Measurements from ENCODE around the gene MAGI2. TPM values are rescaled to one million over a fixed set of nuclear protein-coding genes. Genes with fewer than 3 reads are reported as not detected.
"Not testable (repeated sequence)": the region's sequence is repeated elsewhere in the genome, so short reads cannot be mapped to it uniquely, and the experiment has no call there.

The MAGI2 gene
- total RNA-seq, 2 experiments from 2014 or later: 0.09 to 0.19 TPM

DNA sequence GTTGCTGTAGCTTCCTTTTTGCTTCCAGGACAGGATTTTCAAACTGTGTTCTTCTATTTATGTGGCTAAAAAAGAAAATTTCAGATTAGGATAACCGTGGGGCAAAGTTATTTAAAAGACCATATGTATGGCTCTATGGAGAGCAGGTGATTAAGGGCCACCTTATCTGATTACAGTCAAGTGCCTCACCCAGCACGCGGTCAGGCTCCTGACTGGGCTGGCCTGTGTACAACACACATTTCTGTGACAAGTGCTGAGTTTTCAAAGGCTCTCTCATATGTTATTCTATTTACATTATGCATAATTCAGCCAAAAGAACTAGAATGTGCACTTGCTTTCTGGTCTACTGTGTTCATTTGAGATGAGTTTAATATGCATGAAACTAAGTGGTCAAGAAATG, 1107.5 kb downstream of the MAGI2 start:
- H3K36me3 Mint-ChIP-seq: no peaks in the 10 kb centered on the region
- CTCF ChIA-PET: no interaction called here
- no peak overlapping the region for H3K4me3 Mint-ChIP-seq
- no peaks in the 10 kb centered on the region for H3K9me3 Mint-ChIP-seq (ENCODE audit: low read depth)
- H3K4me1 Mint-ChIP-seq: no peaks in the 10 kb centered on the region
- no peak overlapping the region for H3K27ac Mint-ChIP-seq
- DNase-seq: no peak
- no peaks in the 10 kb centered on the region for H3K27me3 Mint-ChIP-seq
- ATAC-seq: no peak

DNA sequence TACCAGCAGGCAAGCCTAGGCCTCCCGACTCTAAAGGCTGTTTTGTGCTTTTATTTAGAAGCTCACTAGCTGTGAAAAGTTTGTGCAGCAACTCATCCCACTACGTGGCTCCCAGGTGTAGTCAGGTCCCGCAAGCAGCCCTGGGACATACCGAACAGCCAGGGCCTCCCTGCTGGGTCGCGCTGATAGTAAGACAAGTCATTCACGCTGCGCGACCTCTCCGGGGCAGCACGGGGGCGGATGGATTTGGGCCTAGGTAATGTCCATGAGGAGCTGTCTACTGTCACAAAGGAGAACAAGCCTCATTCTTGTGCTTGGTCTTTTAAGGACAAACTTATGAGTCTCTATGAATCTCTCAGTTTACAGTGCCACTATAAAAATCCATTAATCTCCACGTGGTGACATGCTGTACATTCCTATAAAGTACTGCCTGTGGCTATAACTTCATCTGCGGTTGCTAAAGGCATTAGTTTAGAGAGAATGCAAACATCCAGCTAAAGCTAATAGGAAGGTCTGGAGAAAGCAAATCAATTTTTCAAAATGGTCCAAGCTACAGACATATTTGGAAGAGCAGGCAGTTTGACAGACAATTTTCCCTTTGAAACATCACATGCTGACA, 1108.1 kb downstream of the MAGI2 start:
- CTCF ChIA-PET: no interaction called here
- ATAC-seq (no peak), DNase-seq (no peak)
- H3K4me3 Mint-ChIP-seq: no peak overlapping the region
- no peaks in the 10 kb centered on the region for H3K36me3 Mint-ChIP-seq
- H3K4me1 Mint-ChIP-seq: no peaks in the 10 kb centered on the region
- no peaks in the 10 kb centered on the region for H3K27me3 Mint-ChIP-seq
- H3K27ac Mint-ChIP-seq: no peak overlapping the region
- H3K9me3 Mint-ChIP-seq (ENCODE audit: low read depth): no peaks in the 10 kb centered on the region

DNA sequence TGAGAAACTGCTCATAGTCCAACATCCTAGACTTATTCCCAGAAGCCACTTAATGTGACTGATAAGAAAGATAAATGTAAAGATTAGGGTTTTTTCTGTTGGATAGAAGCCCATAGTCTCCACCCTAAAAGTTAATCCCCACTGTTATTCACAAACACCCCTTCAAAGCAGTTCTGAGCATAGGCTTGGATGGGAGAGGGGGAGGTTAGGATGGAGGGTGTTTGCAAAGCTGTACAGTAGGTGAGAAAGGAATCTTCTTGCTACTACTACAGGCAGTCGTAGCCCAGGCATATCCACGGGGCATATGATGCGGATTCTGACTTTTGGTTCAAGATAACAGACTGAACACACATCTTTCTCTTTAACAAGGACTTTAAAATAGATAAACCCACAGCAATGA, 1119.0 kb downstream of the MAGI2 start:
- no peaks in the 10 kb centered on the region for H3K4me1 Mint-ChIP-seq

DNA sequence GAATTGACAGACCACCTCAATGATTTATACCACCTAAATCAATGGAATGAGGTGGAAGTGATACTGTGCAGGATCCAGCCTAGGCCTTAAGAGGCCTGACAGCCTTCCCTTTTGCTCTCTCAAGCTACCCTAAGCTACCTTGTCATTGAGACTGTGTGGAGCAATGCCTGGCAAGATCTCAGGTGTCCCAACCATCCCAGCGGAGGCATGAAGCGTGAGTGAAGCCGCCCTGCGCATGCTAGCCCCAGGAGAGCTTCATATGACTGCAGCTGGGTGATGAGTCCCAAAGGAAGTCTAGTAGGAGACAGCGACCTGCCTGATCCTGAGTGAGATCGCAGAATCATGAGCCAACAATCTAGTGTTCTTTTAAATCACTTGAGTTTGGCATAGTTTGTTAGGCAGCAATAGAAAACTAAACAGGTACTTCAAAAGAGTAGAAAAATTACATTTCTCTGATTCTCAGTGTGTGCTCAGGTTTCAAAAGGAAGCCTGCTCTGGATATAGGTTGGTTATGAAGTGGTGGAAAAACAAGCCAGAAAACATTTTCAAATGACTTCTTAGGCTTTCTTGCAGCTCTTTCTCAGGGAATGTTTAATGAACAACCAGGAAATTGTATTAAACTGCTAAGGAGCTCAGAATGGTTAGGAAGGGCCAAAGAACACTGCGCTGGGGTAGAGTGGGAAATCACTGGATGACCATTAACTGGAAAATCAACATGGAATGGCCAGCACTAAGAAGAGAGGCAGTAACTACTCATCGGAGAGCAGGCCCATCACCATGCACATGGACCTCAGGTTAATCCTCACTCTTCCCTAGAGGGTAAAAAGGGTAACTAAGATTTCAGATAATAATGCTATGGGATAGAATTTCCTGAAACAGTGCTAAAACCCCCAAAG, 1119.7 kb downstream of the MAGI2 start:
- Mint-ChIP-seq H3K9me3 (ENCODE audit: low read depth) (no peaks in the 10 kb centered on the region), H3K4me3 (no peak overlapping the region), H3K27me3 (no peaks in the 10 kb centered on the region), H3K36me3 (no peaks in the 10 kb centered on the region), H3K4me1 (no peaks in the 10 kb centered on the region), H3K27ac (no peak overlapping the region)
- CTCF ChIA-PET: no interaction called here
- no peak for DNase-seq
- no peak for ATAC-seq

More for the DNA sequence above, 1119.0 kb downstream of the MAGI2 start:
- Mint-ChIP-seq H3K27ac (no peak overlapping the region), H3K9me3 (ENCODE audit: low read depth) (no peaks in the 10 kb centered on the region), H3K36me3 (no peaks in the 10 kb centered on the region), H3K4me3 (no peak overlapping the region), H3K27me3 (no peaks in the 10 kb centered on the region)
- ATAC-seq (no peak), DNase-seq (no peak)
- CTCF ChIA-PET: no interaction called here

DNA sequence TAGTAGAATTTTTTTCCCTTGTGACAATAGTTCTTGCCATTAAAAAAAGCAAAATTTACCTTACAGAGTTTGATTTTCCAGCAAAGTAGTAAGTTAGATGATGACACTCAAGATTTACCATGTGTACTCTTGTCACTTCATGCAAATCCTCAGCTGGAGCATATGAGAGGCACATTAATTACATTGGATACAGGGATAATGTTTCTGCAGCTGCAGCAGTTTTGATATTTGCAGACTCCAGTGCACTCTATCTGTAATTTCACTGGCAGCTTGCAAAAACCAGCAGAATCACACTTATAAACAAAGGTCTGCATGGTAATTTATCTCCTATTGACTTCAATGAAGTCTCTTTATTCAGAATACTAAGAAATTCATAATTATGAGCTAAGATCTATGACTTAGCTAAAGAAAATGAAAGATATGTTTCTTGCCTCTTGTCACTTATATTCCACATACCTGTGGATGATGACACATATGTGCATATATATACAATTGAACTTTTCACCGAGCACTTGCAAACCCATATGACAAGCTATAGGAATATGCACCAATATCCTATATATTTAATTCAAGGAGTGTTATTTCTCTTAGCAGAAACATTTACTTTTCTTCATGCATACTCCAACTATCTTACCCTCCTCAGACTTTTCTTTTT, 1124.3 kb downstream of the MAGI2 start:
- Mint-ChIP-seq H3K4me1 (no peaks in the 10 kb centered on the region), H3K9me3 (ENCODE audit: low read depth) (no peaks in the 10 kb centered on the region), H3K27ac (no peak overlapping the region), H3K4me3 (no peak overlapping the region), H3K36me3 (no peaks in the 10 kb centered on the region), H3K27me3 (no peaks in the 10 kb centered on the region)
- CTCF ChIA-PET: no interaction called here
- ATAC-seq: no peak
- DNase-seq: no peak

DNA sequence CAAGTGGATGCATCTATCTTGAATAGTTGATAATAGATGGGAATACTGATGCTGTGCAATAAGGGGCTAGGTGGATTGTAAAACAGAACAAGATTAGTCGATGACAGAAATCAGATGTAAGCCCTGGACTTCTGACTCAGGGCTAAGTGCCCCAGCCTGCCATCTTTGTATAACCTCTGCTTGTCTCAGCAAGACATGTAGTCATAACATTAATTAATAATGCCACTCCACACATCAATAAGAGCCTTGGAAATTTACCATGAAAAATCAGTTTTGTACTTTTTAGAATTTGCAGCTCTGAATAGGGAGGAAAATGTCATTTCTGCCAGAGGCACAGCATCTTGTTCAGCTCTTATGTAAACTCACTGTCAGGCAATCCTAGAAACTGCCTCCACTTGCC, 1125.7 kb downstream of the MAGI2 start:
- no peak overlapping the region for H3K4me3 Mint-ChIP-seq

DNA sequence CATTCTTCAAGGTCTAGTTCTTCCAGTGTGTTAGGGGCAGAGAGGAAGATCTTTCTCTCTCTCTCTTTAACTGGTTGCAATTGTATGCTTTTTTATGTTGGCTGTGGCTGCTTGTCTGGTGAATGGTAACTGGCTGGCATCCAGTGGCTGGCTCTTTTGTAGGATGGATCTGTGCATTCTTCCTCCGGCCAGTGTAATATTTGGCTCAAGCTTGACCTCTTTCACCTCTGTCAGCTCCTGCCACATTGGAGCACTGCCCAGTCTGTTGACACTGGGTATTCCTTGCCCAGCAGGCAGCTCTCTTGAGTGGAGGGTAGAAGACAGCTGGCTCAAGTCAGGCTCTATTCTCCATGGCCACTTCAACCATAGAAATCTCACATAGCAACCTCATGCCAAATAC, 1126.6 kb downstream of the MAGI2 start:
- H3K27me3 Mint-ChIP-seq: no peaks in the 10 kb centered on the region
- DNase-seq (no peak), ATAC-seq (no peak)
- H3K4me3 Mint-ChIP-seq: no peak overlapping the region
- H3K27ac Mint-ChIP-seq: no peak overlapping the region
- CTCF ChIA-PET: no interaction called here
- no peaks in the 10 kb centered on the region for H3K4me1 Mint-ChIP-seq
- no peaks in the 10 kb centered on the region for H3K36me3 Mint-ChIP-seq
- no peaks in the 10 kb centered on the region for H3K9me3 Mint-ChIP-seq (ENCODE audit: low read depth)

More for the DNA sequence above, 1125.7 kb downstream of the MAGI2 start:
- no peaks in the 10 kb centered on the region for H3K36me3 Mint-ChIP-seq
- DNase-seq (no peak), ATAC-seq (no peak)
- CTCF ChIA-PET: no interaction called here
- no peaks in the 10 kb centered on the region for H3K9me3 Mint-ChIP-seq (ENCODE audit: low read depth)
- no peak overlapping the region for H3K27ac Mint-ChIP-seq
- H3K4me1 Mint-ChIP-seq: no peaks in the 10 kb centered on the region
- H3K27me3 Mint-ChIP-seq: no peaks in the 10 kb centered on the region

DNA sequence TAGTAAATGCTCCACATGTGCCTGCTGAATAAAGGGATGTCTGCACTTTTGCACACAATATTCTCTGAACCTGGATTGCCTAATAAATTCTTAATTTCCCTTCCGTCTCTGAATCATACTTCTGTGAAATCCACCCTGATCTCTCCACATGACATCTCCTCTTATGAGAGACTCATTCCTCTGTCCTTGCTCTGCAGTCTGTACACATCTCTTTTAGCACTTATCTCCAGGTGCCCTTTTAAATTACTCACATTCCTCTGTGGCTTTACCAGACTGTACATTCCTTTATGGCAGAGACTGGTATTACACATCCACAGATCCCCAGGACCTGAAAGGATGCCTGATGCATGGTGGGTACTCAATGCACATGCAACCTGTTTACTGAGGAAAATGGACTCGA, 1127.3 kb downstream of the MAGI2 start:
- no peaks in the 10 kb centered on the region for H3K4me1 Mint-ChIP-seq
- H3K27me3 Mint-ChIP-seq: no peaks in the 10 kb centered on the region
- CTCF ChIA-PET: no interaction called here
- H3K9me3 Mint-ChIP-seq (ENCODE audit: low read depth): no peaks in the 10 kb centered on the region
- H3K27ac Mint-ChIP-seq: no peak overlapping the region
- no peaks in the 10 kb centered on the region for H3K36me3 Mint-ChIP-seq
- DNase-seq (no peak), ATAC-seq (no peak)
- H3K4me3 Mint-ChIP-seq: no peak overlapping the region

DNA sequence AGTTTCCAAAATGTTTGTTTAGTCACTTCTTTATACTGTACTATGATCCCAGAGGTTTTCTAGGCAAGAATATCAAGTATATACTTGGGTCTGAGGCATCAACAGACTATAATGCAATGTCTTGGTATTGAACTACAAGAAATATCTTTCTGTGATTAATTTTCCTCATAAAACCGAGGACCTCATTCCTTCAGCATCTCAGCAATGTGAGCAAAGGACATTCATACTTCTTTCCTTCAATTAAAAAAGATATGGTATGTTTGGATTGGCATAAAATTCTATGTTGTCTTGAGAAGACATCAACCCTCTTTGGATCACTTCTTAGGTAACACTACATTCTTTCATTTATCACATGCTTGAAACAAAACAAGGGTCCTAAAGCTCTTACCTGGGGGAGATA, 1130.3 kb downstream of the MAGI2 start:
- no peak for DNase-seq
- ATAC-seq: no peak
- H3K4me3 Mint-ChIP-seq: no peak overlapping the region
- H3K27ac Mint-ChIP-seq: no peak overlapping the region
- CTCF ChIA-PET: no interaction called here
- no peaks in the 10 kb centered on the region for H3K36me3 Mint-ChIP-seq
- no peaks in the 10 kb centered on the region for H3K27me3 Mint-ChIP-seq
- H3K4me1 Mint-ChIP-seq: no peaks in the 10 kb centered on the region
- H3K9me3 Mint-ChIP-seq (ENCODE audit: low read depth): peaks cover 2% of the 10 kb centered on the region

DNA sequence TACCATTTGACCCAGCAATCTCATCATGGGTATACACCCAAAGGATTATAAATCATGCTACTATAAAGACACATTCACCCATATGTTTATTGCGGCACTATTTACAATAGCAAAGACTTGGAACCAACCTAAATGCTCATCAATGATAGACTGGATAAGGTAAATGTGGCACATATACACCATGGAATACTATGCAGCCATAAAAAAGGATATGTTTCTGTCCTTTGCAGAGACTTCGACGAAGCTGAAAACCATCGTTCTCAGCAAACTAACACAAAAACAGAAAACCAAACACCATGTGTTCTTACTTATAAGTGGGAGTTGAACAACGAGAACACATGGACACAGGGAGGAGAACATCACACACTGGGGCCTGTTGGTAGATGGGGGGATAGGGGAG, 1131.2 kb downstream of the MAGI2 start:
- H3K27me3 Mint-ChIP-seq; H3K9me3 Mint-ChIP-seq (ENCODE audit: low read depth); DNase-seq; H3K4me3 Mint-ChIP-seq; ATAC-seq; H3K27ac Mint-ChIP-seq; CTCF ChIA-PET; H3K36me3 Mint-ChIP-seq; H3K4me1 Mint-ChIP-seq: not testable (repeated sequence)

DNA sequence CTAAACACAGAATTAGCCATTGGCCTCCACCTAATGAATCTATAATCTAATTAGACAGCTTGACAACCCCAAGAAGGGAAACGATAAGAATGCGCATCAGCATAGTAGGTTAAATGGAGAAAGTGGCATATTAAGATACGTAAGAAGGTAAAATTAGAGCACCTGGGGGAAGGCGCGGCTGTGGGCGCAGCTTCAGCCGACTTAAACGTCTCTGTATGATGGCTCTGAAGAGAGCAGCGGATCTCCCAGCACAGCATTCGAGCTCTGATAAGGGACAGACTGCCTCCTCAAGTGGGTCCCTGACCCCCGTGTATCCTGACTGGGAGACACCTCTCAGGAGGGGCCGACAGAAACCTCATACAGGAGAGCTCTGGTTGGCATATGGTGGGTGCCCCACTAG, 1136.1 kb downstream of the MAGI2 start:
- DNase-seq (no peak), ATAC-seq (no peak)
- CTCF ChIA-PET: no interaction called here
- no peak overlapping the region for H3K4me3 Mint-ChIP-seq
- H3K27ac Mint-ChIP-seq: no peak overlapping the region
- H3K27me3 Mint-ChIP-seq: no peaks in the 10 kb centered on the region
- H3K36me3 Mint-ChIP-seq: no peaks in the 10 kb centered on the region
- H3K9me3 Mint-ChIP-seq (ENCODE audit: low read depth): peaks cover 2% of the 10 kb centered on the region
- no peaks in the 10 kb centered on the region for H3K4me1 Mint-ChIP-seq

DNA sequence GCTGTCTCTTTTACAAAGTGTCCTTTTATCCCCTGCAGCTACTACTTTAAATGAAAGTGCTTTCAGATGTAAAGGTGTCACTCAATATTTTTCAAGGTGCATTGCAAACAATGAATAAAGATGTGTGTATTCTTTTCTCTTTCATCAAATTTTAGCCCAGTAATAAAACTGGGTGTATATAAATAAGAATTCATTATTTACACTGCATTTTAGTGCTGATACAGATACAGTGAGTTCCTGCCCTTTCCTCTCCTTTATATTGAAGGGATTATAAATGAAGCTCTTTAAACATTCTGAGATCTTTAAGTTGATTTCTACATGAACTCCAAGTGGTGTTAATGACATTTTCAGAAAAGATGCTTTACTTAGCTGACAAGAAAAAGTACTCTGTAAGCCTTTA, 1137.4 kb downstream of the MAGI2 start:
- DNase-seq: no peak
- CTCF ChIA-PET: interaction anchor here (1.3 kb wide), 1 partner anchor 9 kb away, joined by 3 read pairs; no protein-coding TSS in a partner anchor
- no peaks in the 10 kb centered on the region for H3K4me1 Mint-ChIP-seq
- no peak overlapping the region for H3K27ac Mint-ChIP-seq
- ATAC-seq: no peak
- H3K36me3 Mint-ChIP-seq: no peaks in the 10 kb centered on the region
- no peaks in the 10 kb centered on the region for H3K27me3 Mint-ChIP-seq
- peaks cover 2% of the 10 kb centered on the region for H3K9me3 Mint-ChIP-seq (ENCODE audit: low read depth)
- H3K4me3 Mint-ChIP-seq: no peak overlapping the region

DNA sequence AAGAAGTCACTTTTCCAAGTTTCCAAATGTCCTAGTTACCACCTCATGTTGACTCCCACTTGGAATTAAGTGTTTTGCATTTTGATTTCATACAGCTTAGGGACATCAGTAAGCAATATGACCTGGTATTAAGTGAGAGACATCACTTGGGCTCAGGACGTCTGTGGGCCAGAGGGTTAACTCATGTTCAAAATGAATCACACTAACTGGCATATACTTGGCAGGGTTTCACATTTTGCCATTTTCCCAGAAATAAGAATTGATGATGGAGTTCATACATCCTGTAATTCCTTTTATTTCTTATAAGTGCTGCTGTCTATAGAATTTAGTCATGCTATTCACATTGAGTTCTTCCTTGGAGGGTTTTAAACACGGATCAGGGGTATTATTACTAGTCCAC, 1138.3 kb downstream of the MAGI2 start:
- H3K36me3 Mint-ChIP-seq: no peaks in the 10 kb centered on the region
- no peaks in the 10 kb centered on the region for H3K4me1 Mint-ChIP-seq
- H3K27ac Mint-ChIP-seq: no peak overlapping the region
- CTCF ChIA-PET: interaction anchor here (1.3 kb wide), 1 partner anchor 10 kb away, joined by 3 read pairs; no protein-coding TSS in a partner anchor
- no peak for DNase-seq
- H3K9me3 Mint-ChIP-seq (ENCODE audit: low read depth): peaks cover 2% of the 10 kb centered on the region
- H3K4me3 Mint-ChIP-seq: no peak overlapping the region
- no peaks in the 10 kb centered on the region for H3K27me3 Mint-ChIP-seq
- ATAC-seq: no peak

DNA sequence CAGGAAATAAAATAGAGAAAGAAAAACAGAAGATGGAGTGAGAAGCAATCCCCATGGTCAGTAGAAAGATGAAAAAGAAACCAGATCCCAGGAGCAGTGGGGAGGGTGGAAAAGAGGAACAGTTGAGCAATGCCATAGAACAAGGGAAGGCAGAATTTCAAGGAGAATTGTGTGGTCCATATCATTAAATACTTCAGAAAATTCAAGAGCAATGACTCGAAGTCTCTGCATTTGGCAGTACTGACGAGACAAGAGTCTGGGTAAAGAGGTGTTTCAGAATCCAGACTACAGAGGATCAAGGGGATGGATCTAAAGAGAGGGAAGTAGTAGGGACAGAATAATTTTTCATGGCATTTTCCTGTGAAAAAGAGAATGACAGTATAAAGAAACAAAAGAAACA, 1142.3 kb downstream of the MAGI2 start:
- CTCF ChIA-PET: no interaction called here
- ATAC-seq: no peak
- no peaks in the 10 kb centered on the region for H3K27me3 Mint-ChIP-seq
- H3K36me3 Mint-ChIP-seq: no peaks in the 10 kb centered on the region
- no peak for DNase-seq
- H3K4me3 Mint-ChIP-seq: no peak overlapping the region
- H3K9me3 Mint-ChIP-seq (ENCODE audit: low read depth): peaks cover 2% of the 10 kb centered on the region
- H3K27ac Mint-ChIP-seq: no peak overlapping the region
- no peaks in the 10 kb centered on the region for H3K4me1 Mint-ChIP-seq

Data from activated CD8-positive, alpha-beta memory T cell treated with anti-CD3 and anti-CD28 coated beads, Interleukin-2, amount 10 ng/mL, durations not matched to agents 7 days and 5 days (primary cell).